Heart right ventricle (tissue), 16 donors: ENCODE results near the gene CCND2. TPM values are rescaled to one million over a fixed set of nuclear protein-coding genes. Genes with fewer than 3 reads are reported as not detected.

ENCODE experiments used
- ATAC-seq, 8 donors: fragments of 200-7000 bp; cut with Tn5 transposase; one replicate each; pipeline ENCODE4 v1.9.1; 2020; ENCODE audit warnings: mild to moderate bottlenecking in 8 of 8, moderate library complexity in 8 of 8, moderate number of reproducible peaks in 1 of 8
- DNase-seq, 2 donors: peaks; one replicate each; pipeline ENCODE4 v3.0.0-alpha.2; 2020
- H3K27ac ChIP-seq, 10 donors: fragments of 200-600 bp; sonication (generic) in 2 of 10; one replicate each; pipeline versions ENCODE4 v1.5.0 to v1.8.0; 2020 to 2022; ENCODE audit warnings: mild to moderate bottlenecking in 3 of 10
- H3K27me3 ChIP-seq, 7 donors: fragments of 200-600 bp; one replicate each; pipeline ENCODE4 v1.8.0; 2021 to 2022; ENCODE audit warnings: mild to moderate bottlenecking in 2 of 7
- H3K36me3 ChIP-seq, 9 donors: fragments of 200-600 bp; sonication (generic) in 1 of 9; one replicate each; pipeline versions ENCODE4 v1.5.0 to v1.8.0; 2020 to 2022; ENCODE audit warnings: mild to moderate bottlenecking in 2 of 9
- H3K4me1 ChIP-seq, 9 donors: fragments of 200-600 bp; sonication (generic) in 1 of 9; one replicate each; pipeline versions ENCODE4 v1.5.0 to v1.8.0; 2020 to 2022; ENCODE audit warnings: mild to moderate bottlenecking in 4 of 9
- H3K4me3 ChIP-seq, 10 donors: fragments of 200-600 bp; sonication (generic) in 2 of 10; one replicate each; pipeline versions ENCODE4 v1.5.0 to v1.8.0; 2020 to 2022; ENCODE audit warnings: mild to moderate bottlenecking in 7 of 10, moderate library complexity in 2 of 10
- H3K9me3 ChIP-seq, 11 donors: fragments of 200-600 bp in 10 of 11; sonication (generic) in 2 of 11; one replicate each; pipeline versions ENCODE4 v1.5.0 to v1.8.0; 2013 to 2022; ENCODE audit warnings: mild to moderate bottlenecking in 2 of 11, control low read depth in 1 of 11, moderate library complexity in 1 of 11
- CTCF ChIP-seq, 9 donors: fragments of 200-600 bp; sonication (generic) in 2 of 9; IDR thresholded peaks; one replicate each; pipeline versions ENCODE4 v1.5.0 to v1.8.0; 2021 to 2022; ENCODE audit warnings: antibody characterized with exemption in 9 of 9, mild to moderate bottlenecking in 5 of 9, moderate library complexity in 1 of 9
- WGBS, 2 donors: extraction: QIAGEN DNeasy Blood & Tissue Kit; methylation state at CpG; one replicate each; pipeline ENCODE4 v1.1.7; 2013; ENCODE audit warnings: inconsistent platforms in 1 of 2; 5-methylcytosine and 5-hydroxymethylcytosine counted together
- intact Hi-C, 10 donors: fragments of 100-400 bp; cut with DNase I; formaldehyde crosslinking; loops; one replicate each; pipeline versions ENCODE4 v1.11.1 to v1.14.2; 2022
- polyA plus RNA-seq, 2 donors: library from polyadenylated mRNA; stranded (reverse); fragments of 200-250 nt; gene quantifications; one replicate each; pipeline ENCODE4 v1.2.3, GENCODE V29; 2013
- total RNA-seq, 10 donors: library from RNA; stranded (reverse); fragmentation: NEBNext Ultra II Directional in 3 of 10; extraction: Animal tissue kit (Norgen Biotek cat#: 25700) in 3 of 10; gene quantifications; one replicate each; pipeline versions ENCODE4 v1.2.1 to v1.2.4, GENCODE V29; 2021 to 2023
- donor health status: Arrhythmogenic right ventricular cardiomyopathy.
- donor health status: ischemic (EF 13 %, LVEDD 7.1; RV severe dilation, severe dysfunction).
- donor health status: healthy with polysubstance abuse.
- donor health status: DM: no; HTN: yes; CAD: no.
- donor health status: DM: no; HTN: no; CAD: no.
- donor health status: ischemic (EF 25% LVEDD 6.9; RV normal size, moderate dysfunction).
- donor health status: ischemic (EF 25% LVEDD 5.7; RV mildly dilated, moderate dysfunction).
- donor health status: healthy.
- donor health status: DM: yes; HTN: yes; CAD: no.
- donor health status: Ischemic cardiomyopathy.
- donor health status: ischemic (EF 35%, LVEDD 5.7; RV mildly dilated, moderate dysfunction).
- donor health status: nonischemic (EF 11% LVEDD 7.7; RV severe dilation, severe dysfunction).
- donor health status: DM: yes; HTN: yes; CAD: no.
- donor health status: PGD.
- donor health status: ischemic (EF 29% LVEDD 5.4; RV normal size, mild dysfunction).
- donor health status: nonischemic (EF 23%, LVEDD 6.1; RV moderate dilation, normal function).

CCND2 gene
- total and polyA plus RNA-seq, 12 donors, result 27.5 to 515 (median 286) TPM

GRCh38 chr12:4292341-4293073 is 18.9 kb downstream of the CCND2 start:
- no peak for TF ChIP-seq CTCF (IDR thresholded peaks at IDR 0.05)
- Histone ChIP-seq H3K27ac (peak overlapping the region in 5 of 10 donors; percentile 2 to 49 (median 29)), H3K9me3 (no peaks in the 10 kb centered on the region), H3K27me3 (no peaks in the 10 kb centered on the region), H3K4me1 (peaks cover 25 to 93% (median 64%) of the 10 kb centered on the region in 9 donors), H3K4me3 (no peak overlapping the region), H3K36me3 (peaks cover 0 to 94% (median 20%) of the 10 kb centered on the region in 9 donors)
- 38 to 42% methylated on average over 16 of the region's 16 CpGs for WGBS, 2 donors
- intact Hi-C loops, result no loop called here
- ATAC-seq (no peak), DNase-seq (no peak)

- Histone ChIP-seq H3K4me1 (peaks cover 22 to 91% (median 55%) of the 10 kb centered on the region in 9 donors), H3K4me3 (no peak overlapping the region), H3K27ac (peak overlapping the region in 5 of 10 donors; percentile 14 to 49 (median 36)), H3K9me3 (no peaks in the 10 kb centered on the region), H3K27me3 (no peaks in the 10 kb centered on the region), H3K36me3 (peaks cover 0 to 94% (median 15%) of the 10 kb centered on the region in 9 donors)
- ATAC-seq (no peak), DNase-seq (no peak)
- intact Hi-C loops, result no loop called here
- WGBS, 2 donors, result 73 to 79% methylated on average over 14 of the region's 14 CpGs
- TF ChIP-seq CTCF (IDR thresholded peaks at IDR 0.05), result no peak
Measured at GRCh38 chr12:4293299-4293965, 19.9 kb downstream of the CCND2 start.

- ATAC-seq, result peak; percentile 11 to 54 (median 45)
- peaks cover 0 to 94% (median 16%) of the 10 kb centered on the region in 9 donors for H3K36me3 ChIP-seq
Measured at GRCh38 chr12:4293966-4294505, 20.5 kb downstream of the CCND2 start.

More at GRCh38 chr12:4293966-4294505, 20.5 kb downstream of the CCND2 start:
- H3K4me1 ChIP-seq, result peaks cover 17 to 89% (median 49%) of the 10 kb centered on the region in 9 donors
- WGBS, 2 donors, result 57 to 60% methylated on average over 16 of the region's 16 CpGs
- no peak for DNase-seq
- H3K27ac ChIP-seq, result peak overlapping the region in 6 of 10 donors; percentile 19 to 49 (median 36)
- H3K9me3 ChIP-seq, result no peaks in the 10 kb centered on the region
- no peak for TF ChIP-seq CTCF (IDR thresholded peaks at IDR 0.05)
- H3K4me3 ChIP-seq, result no peak overlapping the region
- no peaks in the 10 kb centered on the region for H3K27me3 ChIP-seq
- intact Hi-C loops, result no loop called here
